ENCODE data around the gene RAI1. TPM values are rescaled to one million over a fixed set of nuclear protein-coding genes. Genes with fewer than 3 reads are reported as not detected.

Gene RAI1
- total and polyA plus RNA-seq, 2 experiments from 2014 or later: 0.87 to 0.89 TPM

- TF ChIP-seq, protein P1, sequence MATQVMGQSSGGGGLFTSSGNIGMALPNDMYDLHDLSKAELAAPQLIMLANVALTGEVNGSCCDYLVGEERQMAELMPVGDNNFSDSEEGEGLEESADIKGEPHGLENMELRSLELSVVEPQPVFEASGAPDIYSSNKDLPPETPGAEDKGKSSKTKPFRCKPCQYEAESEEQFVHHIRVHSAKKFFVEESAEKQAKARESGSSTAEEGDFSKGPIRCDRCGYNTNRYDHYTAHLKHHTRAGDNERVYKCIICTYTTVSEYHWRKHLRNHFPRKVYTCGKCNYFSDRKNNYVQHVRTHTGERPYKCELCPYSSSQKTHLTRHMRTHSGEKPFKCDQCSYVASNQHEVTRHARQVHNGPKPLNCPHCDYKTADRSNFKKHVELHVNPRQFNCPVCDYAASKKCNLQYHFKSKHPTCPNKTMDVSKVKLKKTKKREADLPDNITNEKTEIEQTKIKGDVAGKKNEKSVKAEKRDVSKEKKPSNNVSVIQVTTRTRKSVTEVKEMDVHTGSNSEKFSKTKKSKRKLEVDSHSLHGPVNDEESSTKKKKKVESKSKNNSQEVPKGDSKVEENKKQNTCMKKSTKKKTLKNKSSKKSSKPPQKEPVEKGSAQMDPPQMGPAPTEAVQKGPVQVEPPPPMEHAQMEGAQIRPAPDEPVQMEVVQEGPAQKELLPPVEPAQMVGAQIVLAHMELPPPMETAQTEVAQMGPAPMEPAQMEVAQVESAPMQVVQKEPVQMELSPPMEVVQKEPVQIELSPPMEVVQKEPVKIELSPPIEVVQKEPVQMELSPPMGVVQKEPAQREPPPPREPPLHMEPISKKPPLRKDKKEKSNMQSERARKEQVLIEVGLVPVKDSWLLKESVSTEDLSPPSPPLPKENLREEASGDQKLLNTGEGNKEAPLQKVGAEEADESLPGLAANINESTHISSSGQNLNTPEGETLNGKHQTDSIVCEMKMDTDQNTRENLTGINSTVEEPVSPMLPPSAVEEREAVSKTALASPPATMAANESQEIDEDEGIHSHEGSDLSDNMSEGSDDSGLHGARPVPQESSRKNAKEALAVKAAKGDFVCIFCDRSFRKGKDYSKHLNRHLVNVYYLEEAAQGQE (IDR thresholded peaks at IDR 0.05; ENCODE audit: unreplicated experiment): no peak
- TF ChIP-seq ZNF114 (CRISPR knock-in tag; IDR thresholded peaks at IDR 0.05): no peak
- TF ChIP-seq EZH2 (IDR thresholded peaks at IDR 0.05; ENCODE audit: low read depth, unreplicated experiment): no peak
Observed at GRCh38 chr17:17771498-17772201, 90.4 kb downstream of the RAI1 start (continued).

- Mint-ChIP-seq H3K27me3 (ENCODE audit: insufficient read depth, low read depth, poor library complexity) (peaks cover 4% of the 10 kb centered on the region), H3K36me3 (ENCODE audit: low read depth) (no peaks in the 10 kb centered on the region), H3K27ac (no peak overlapping the region), H3K9me3 (no peaks in the 10 kb centered on the region), H3K4me1 (peaks cover 7% of the 10 kb centered on the region), H3K4me3 (no peak overlapping the region)
- H3K27ac ChIP-seq (ENCODE audit: low read depth): no peak overlapping the region
- DNase-seq (ENCODE audit: low spot score) (no peak), ATAC-seq (no peak)
- no peak overlapping the region for H2AFZ ChIP-seq
- no peak overlapping the region for H3K4me3 ChIP-seq
- H3K27me3 ChIP-seq (ENCODE audit: insufficient read depth): 0 out of 2 replicates have a peak, but pooled peaks cover 4% of the 10 kb centered on the region
- no peaks in the 10 kb centered on the region for H4K20me1 ChIP-seq (replicated peaks; ENCODE audit: insufficient read depth)
- no peak overlapping the region for H3K4me2 ChIP-seq
- no peaks in the 10 kb centered on the region for H3K79me2 ChIP-seq (replicated peaks; ENCODE audit: insufficient read depth)
- H3F3A ChIP-seq (replicated peaks; ENCODE audit: low read depth): no peaks in the 10 kb centered on the region
- no peaks in the 10 kb centered on the region for H3K36me3 ChIP-seq (ENCODE audit: insufficient read depth)
- H3K9me2 ChIP-seq (ENCODE audit: insufficient read depth): no peaks in the 10 kb centered on the region
- H3K4me1 ChIP-seq (ENCODE audit: insufficient read depth): no peaks in the 10 kb centered on the region
- TF ChIP-seq, protein P1 (IDR thresholded peaks at IDR 0.05; ENCODE audit: unreplicated experiment): no peak
- TF ChIP-seq POLR2AphosphoS5 (IDR thresholded peaks at IDR 0.05; ENCODE audit: low read depth) (no peak), STAT1 (IDR thresholded peaks at IDR 0.05; ENCODE audit: unreplicated experiment) (no peak), ZNF462 (CRISPR knock-in tag; IDR thresholded peaks at IDR 0.05) (no peak), ZNF114 (CRISPR knock-in tag; IDR thresholded peaks at IDR 0.05) (no peak), NANOG (IDR thresholded peaks at IDR 0.05; ENCODE audit: borderline replicate concordance) (no peak), EZH2 (IDR thresholded peaks at IDR 0.05; ENCODE audit: low read depth, unreplicated experiment) (no peak)
- TF ChIP-seq, protein P2, sequence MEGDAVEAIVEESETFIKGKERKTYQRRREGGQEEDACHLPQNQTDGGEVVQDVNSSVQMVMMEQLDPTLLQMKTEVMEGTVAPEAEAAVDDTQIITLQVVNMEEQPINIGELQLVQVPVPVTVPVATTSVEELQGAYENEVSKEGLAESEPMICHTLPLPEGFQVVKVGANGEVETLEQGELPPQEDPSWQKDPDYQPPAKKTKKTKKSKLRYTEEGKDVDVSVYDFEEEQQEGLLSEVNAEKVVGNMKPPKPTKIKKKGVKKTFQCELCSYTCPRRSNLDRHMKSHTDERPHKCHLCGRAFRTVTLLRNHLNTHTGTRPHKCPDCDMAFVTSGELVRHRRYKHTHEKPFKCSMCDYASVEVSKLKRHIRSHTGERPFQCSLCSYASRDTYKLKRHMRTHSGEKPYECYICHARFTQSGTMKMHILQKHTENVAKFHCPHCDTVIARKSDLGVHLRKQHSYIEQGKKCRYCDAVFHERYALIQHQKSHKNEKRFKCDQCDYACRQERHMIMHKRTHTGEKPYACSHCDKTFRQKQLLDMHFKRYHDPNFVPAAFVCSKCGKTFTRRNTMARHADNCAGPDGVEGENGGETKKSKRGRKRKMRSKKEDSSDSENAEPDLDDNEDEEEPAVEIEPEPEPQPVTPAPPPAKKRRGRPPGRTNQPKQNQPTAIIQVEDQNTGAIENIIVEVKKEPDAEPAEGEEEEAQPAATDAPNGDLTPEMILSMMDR (conservative IDR thresholded peaks at IDR 0.05; ENCODE audit: low read depth in 2 of 2): no peak
Observed at GRCh38 chr17:17772231-17772630, 91.0 kb downstream of the RAI1 start.

All from GM23338 (cell line).